Measurements from ENCODE around the gene IQCB1.

IQCB1 gene

DNA sequence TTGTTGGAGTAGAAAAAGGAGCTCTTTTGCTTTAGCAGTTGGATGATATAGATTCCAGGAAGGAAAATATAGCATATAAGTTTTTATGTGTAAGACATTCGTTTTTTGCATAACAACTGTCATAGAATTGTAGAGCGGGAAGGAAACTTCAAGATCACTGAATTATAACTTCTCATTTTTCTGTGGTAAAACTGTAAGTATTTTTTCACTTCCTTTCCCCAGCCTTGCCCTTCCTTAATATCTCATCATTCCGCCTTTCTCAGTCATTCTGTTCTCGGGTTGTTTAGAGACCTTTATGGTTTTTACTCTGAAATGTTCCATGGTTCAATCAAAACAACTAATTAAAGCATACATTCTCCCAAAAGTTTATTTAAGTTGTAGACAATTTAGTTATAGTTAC, 1.2 kb upstream of the IQCB1 start:
- TF ChIP-seq, protein P1, sequence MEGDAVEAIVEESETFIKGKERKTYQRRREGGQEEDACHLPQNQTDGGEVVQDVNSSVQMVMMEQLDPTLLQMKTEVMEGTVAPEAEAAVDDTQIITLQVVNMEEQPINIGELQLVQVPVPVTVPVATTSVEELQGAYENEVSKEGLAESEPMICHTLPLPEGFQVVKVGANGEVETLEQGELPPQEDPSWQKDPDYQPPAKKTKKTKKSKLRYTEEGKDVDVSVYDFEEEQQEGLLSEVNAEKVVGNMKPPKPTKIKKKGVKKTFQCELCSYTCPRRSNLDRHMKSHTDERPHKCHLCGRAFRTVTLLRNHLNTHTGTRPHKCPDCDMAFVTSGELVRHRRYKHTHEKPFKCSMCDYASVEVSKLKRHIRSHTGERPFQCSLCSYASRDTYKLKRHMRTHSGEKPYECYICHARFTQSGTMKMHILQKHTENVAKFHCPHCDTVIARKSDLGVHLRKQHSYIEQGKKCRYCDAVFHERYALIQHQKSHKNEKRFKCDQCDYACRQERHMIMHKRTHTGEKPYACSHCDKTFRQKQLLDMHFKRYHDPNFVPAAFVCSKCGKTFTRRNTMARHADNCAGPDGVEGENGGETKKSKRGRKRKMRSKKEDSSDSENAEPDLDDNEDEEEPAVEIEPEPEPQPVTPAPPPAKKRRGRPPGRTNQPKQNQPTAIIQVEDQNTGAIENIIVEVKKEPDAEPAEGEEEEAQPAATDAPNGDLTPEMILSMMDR (IDR thresholded peaks at IDR 0.05; ENCODE audit: borderline replicate concordance, extremely low read depth, low read length, poor library complexity, severe bottlenecking): no peak
- no peak for TF ChIP-seq EZH2 (IDR thresholded peaks at IDR 0.05; ENCODE audit: borderline replicate concordance, low read depth, low read length, severe bottlenecking)
- H3K27ac ChIP-seq (ENCODE audit: low read length): no peak overlapping the region; the same call in 1 of the 2 replicates

DNA sequence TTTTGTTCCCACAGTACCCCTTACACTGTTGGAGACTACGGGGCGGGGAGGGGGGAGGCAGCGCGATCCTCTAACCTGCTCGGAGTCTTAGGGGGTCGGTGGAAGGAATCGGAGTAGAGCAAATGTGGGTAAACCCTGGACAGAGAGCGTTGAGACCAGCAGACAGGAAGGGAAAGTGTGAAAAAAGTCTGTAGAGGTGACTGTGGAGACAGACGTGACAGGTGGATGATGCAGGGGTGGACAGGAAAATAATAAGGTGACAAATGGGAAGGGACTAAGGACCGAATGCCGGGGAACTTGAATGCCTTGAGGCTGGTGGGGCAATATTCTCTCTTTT, 573 bp upstream of the IQCB1 start:
- Histone ChIP-seq H4K20me1 (ENCODE audit: insufficient read depth, low read length) (no peaks in the 10 kb centered on the region), H2AFZ (ENCODE audit: low read depth, low read length) (peak overlapping the region; percentile 75), H3K36me3 (ENCODE audit: insufficient read depth, low read length) (peaks cover 25% of the 10 kb centered on the region), H3K27ac (ENCODE audit: low read length) (peak overlapping the region; percentile 45), H3K79me2 (ENCODE audit: insufficient read depth, low read length) (peaks cover 43% of the 10 kb centered on the region), H3K9me3 (ENCODE audit: insufficient read depth, low read length, severe bottlenecking) (no peaks in the 10 kb centered on the region), H3K4me3 (ENCODE audit: low read depth in 1 of 2, low read length in 2 of 2) (peak overlapping the region; percentile 69 to 85; a peak in 3 of 4 replicates), H3K4me2 (ENCODE audit: insufficient read depth, low read length) (peak overlapping the region; percentile 86), H3K27me3 (ENCODE audit: insufficient read depth, low read length, poor library complexity) (no peaks in the 10 kb centered on the region), H3K4me1 (ENCODE audit: insufficient read depth, low read length) (peaks cover 35% of the 10 kb centered on the region), H3K9ac (ENCODE audit: low read depth, low read length) (peak overlapping the region; percentile 80)
- DNase-seq (no peak), ATAC-seq (ENCODE audit: insufficient read depth, low read depth) (no peak)
- TF ChIP-seq EZH2 (IDR thresholded peaks at IDR 0.05; ENCODE audit: borderline replicate concordance, low read depth, low read length, severe bottlenecking): no peak
- TF ChIP-seq, protein P1 (IDR thresholded peaks at IDR 0.05; ENCODE audit: borderline replicate concordance, extremely low read depth, low read length, poor library complexity, severe bottlenecking): no peak

More for the DNA sequence above, 1.2 kb upstream of the IQCB1 start:
- peaks cover 35% of the 10 kb centered on the region for H3K4me1 ChIP-seq (ENCODE audit: insufficient read depth, low read length)
- peak overlapping the region; percentile 86 for H3K4me2 ChIP-seq (ENCODE audit: insufficient read depth, low read length)
- no peaks in the 10 kb centered on the region for H3K9me3 ChIP-seq (ENCODE audit: insufficient read depth, low read length, severe bottlenecking)
- peaks cover 23% of the 10 kb centered on the region for H3K36me3 ChIP-seq (ENCODE audit: insufficient read depth, low read length)
- peak overlapping the region; percentile 75; the same call in 1 of the 2 replicates for H2AFZ ChIP-seq (ENCODE audit: low read depth, low read length)
- peak overlapping the region; percentile 69 to 85; a peak in 3 of 4 replicates for H3K4me3 ChIP-seq (ENCODE audit: low read depth in 1 of 2, low read length in 2 of 2)
- peaks cover 37% of the 10 kb centered on the region for H3K79me2 ChIP-seq (ENCODE audit: insufficient read depth, low read length)
- no peaks in the 10 kb centered on the region for H4K20me1 ChIP-seq (ENCODE audit: insufficient read depth, low read length)
- H3K9ac ChIP-seq (ENCODE audit: low read depth, low read length): peak overlapping the region; percentile 80
- no peaks in the 10 kb centered on the region for H3K27me3 ChIP-seq (ENCODE audit: insufficient read depth, low read length, poor library complexity)
- ATAC-seq (ENCODE audit: insufficient read depth, low read depth) (no peak), DNase-seq (no peak)

DNA sequence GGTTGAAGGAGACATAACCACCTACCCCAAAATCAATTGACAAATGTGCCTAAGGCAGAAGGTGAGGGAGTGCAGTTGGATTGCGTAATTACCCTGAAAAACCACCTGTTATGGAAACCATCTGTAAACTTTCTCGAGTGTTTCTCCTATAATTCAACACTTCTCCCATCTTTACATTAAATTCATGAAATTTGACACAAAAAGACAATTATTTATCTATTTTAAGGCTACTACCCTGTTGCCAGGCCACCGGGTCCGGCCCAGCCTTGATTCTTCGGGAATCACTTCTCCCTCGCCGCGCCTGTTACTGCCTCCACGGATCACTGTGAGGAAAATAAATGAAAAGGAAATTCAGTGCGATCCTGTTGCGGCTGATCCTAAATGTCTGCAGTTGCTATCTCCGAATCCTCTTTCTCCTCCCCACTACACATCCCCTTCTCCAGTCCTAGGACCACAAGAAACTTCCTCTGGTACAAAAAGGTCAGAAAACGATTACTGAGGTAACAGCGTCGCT, 646 bp downstream of the IQCB1 start:
- H3K36me3 ChIP-seq (ENCODE audit: insufficient read depth, low read length): peaks cover 33% of the 10 kb centered on the region
- DNase-seq: no peak

More for the DNA sequence above, 646 bp downstream of the IQCB1 start:
- H3K79me2 ChIP-seq (ENCODE audit: insufficient read depth, low read length): peaks cover 50% of the 10 kb centered on the region
- H3K4me1 ChIP-seq (ENCODE audit: insufficient read depth, low read length): peaks cover 35% of the 10 kb centered on the region
- no peak for ATAC-seq (ENCODE audit: insufficient read depth, low read depth)
- no peaks in the 10 kb centered on the region for H3K27me3 ChIP-seq (ENCODE audit: insufficient read depth, low read length, poor library complexity)
- H3K4me3 ChIP-seq (ENCODE audit: low read depth in 1 of 2, low read length in 2 of 2): peak overlapping the region; percentile 69 to 85
- peaks cover 2% of the 10 kb centered on the region; the same call in 1 of the 2 replicates for H4K20me1 ChIP-seq (ENCODE audit: insufficient read depth, low read length)
- H3K4me2 ChIP-seq (ENCODE audit: insufficient read depth, low read length): peak overlapping the region; percentile 86
- H3K9me3 ChIP-seq (ENCODE audit: insufficient read depth, low read length, severe bottlenecking): no peaks in the 10 kb centered on the region
- H3K27ac ChIP-seq (ENCODE audit: low read length): peak overlapping the region; percentile 89
- peak overlapping the region; percentile 80 for H3K9ac ChIP-seq (ENCODE audit: low read depth, low read length)
- TF ChIP-seq, protein P1 (IDR thresholded peaks at IDR 0.05; ENCODE audit: borderline replicate concordance, extremely low read depth, low read length, poor library complexity, severe bottlenecking): no peak
- no peak for TF ChIP-seq EZH2 (IDR thresholded peaks at IDR 0.05; ENCODE audit: borderline replicate concordance, low read depth, low read length, severe bottlenecking)
- peak overlapping the region; percentile 91 for H2AFZ ChIP-seq (ENCODE audit: low read depth, low read length)

All from DND-41 (cell line).